CD4-positive, alpha-beta T cell treated with Interleukin-4 for 1 hour (primary cell): Measurements from ENCODE around the gene CYB5R4.
A peak's percentile ranks its signal among the peaks of the same experiment; 100 is the strongest.

Source experiments
- DNase-seq, 2 donors: peaks; one replicate each; pipeline ENCODE4 v3.0.0-alpha.2; 2020 to 2022

CYB5R4 gene

GRCh38 chr6:83859410-83860358 is at the start of gene CYB5R4:
Gene CYB5R4 (plus strand): TSS chr6:83859689. CDS start chr6:83859783, 94 bp downstream.
- DNase-seq = peak; percentile 94 to 95

- no peak for DNase-seq
These were observed 46.9 kb upstream of the CYB5R4 start for GRCh38 chr6:83812595-83812994.

- DNase-seq = no peak
These were observed 43.7 kb upstream of the CYB5R4 start for GRCh38 chr6:83815631-83816272.

- no peak for DNase-seq
These were observed 36.8 kb upstream of the CYB5R4 start for GRCh38 chr6:83822629-83823169.

- no peak for DNase-seq
These were observed 35.1 kb upstream of the CYB5R4 start for GRCh38 chr6:83824388-83824801.

GRCh38 chr6:83824831-83825230 is 34.7 kb upstream of the CYB5R4 start:
- no peak for DNase-seq

GRCh38 chr6:83827050-83827449 is 32.4 kb upstream of the CYB5R4 start:
- no peak for DNase-seq

GRCh38 chr6:83838727-83839126 is 20.8 kb upstream of the CYB5R4 start:
- no peak for DNase-seq

GRCh38 chr6:83844170-83844569 is 15.3 kb upstream of the CYB5R4 start:
- DNase-seq = no peak

- DNase-seq = no peak
These were observed 13.2 kb upstream of the CYB5R4 start for GRCh38 chr6:83846291-83846690.

- no peak for DNase-seq
These were observed 12.3 kb upstream of the CYB5R4 start for GRCh38 chr6:83847179-83847578.

- no peak for DNase-seq
These were observed 10.4 kb upstream of the CYB5R4 start for GRCh38 chr6:83849127-83849526.

GRCh38 chr6:83849610-83850009 is 9.9 kb upstream of the CYB5R4 start:
- DNase-seq = no peak

GRCh38 chr6:83852528-83853177 is 6.8 kb upstream of the CYB5R4 start:
- DNase-seq = no peak

GRCh38 chr6:83853178-83854000 is 6.1 kb upstream of the CYB5R4 start, which contains the start of gene RIPPLY2:
Gene RIPPLY2 (plus strand): TSS chr6:83853360. CDS start chr6:83853417, 57 bp downstream.
- no peak for DNase-seq

GRCh38 chr6:83854001-83854501 is 5.4 kb upstream of the CYB5R4 start:
- no peak for DNase-seq

- DNase-seq = no peak
These were observed 4.7 kb upstream of the CYB5R4 start for GRCh38 chr6:83854766-83855165.

- no peak for DNase-seq
These were observed 868 bp downstream of the CYB5R4 start for GRCh38 chr6:83860359-83860755.

- DNase-seq = peak in 1 of 2 donors; percentile 5
These were observed 1.4 kb downstream of the CYB5R4 start for GRCh38 chr6:83860782-83861495.

GRCh38 chr6:83862776-83863471 is 3.4 kb downstream of the CYB5R4 start:
- no peak for DNase-seq

- no peak for DNase-seq
These were observed 7.6 kb downstream of the CYB5R4 start for GRCh38 chr6:83867043-83867442.
